Upper lobe of left lung (tissue), 6 donors: ENCODE data around the gene ADGRL4. TPM values are rescaled to one million over a fixed set of nuclear protein-coding genes. Genes with fewer than 3 reads are reported as not detected.

Experiments
- ATAC-seq, 2 donors: fragments of 200-7000 bp; cut with Tn5 transposase; one replicate each; pipeline ENCODE4 v1.9.1; 2022; ENCODE audit warnings: mild to moderate bottlenecking in 2 of 2, moderate library complexity in 2 of 2; ENCODE audit not compliant: low FRiP score in 2 of 2
- DNase-seq, 2 donors: peaks; one replicate each; pipeline ENCODE4 v3.0.0-alpha.2; 2019 to 2020
- H3K27ac ChIP-seq, 4 donors: fragments of 200-600 bp; sonication (generic); one replicate each; pipeline ENCODE4 v1.5.1; 2016 to 2019
- H3K27me3 ChIP-seq, 4 donors: fragments of 200-600 bp; sonication (generic); one replicate each; pipeline ENCODE4 v1.5.1; 2017 to 2019
- H3K36me3 ChIP-seq, 4 donors: fragments of 200-600 bp; sonication (generic); one replicate each; pipeline ENCODE4 v1.5.1; 2016 to 2019
- H3K4me1 ChIP-seq, 4 donors: fragments of 200-600 bp; sonication (generic); one replicate each; pipeline ENCODE4 v1.5.1; 2018 to 2019
- H3K4me3 ChIP-seq, 4 donors: fragments of 200-600 bp; sonication (generic); one replicate each; pipeline ENCODE4 v1.5.1; 2017 to 2019; ENCODE audit warnings: mild to moderate bottlenecking in 2 of 4, moderate library complexity in 1 of 4
- H3K9me3 ChIP-seq, 4 donors: fragments of 200-600 bp; sonication (generic); one replicate each; pipeline ENCODE4 v1.5.1; 2018 to 2019
- CTCF ChIP-seq, 6 experiments: fragments of 450-650 bp in 4 of 6; fragments of 200-600 bp in 2 of 6; sonication (generic) in 2 of 6; IDR thresholded peaks; one replicate each; pipeline ENCODE4 v1.5.1; 2016 to 2019; ENCODE audit warnings: antibody characterized with exemption in 6 of 6
- EP300 ChIP-seq, 4 donors: sonication (generic); formaldehyde crosslinking; IDR thresholded peaks; one replicate each; pipeline ENCODE4 v1.5.1; 2017; ENCODE audit warnings: antibody characterized with exemption in 4 of 4, control low read depth in 2 of 4
- POLR2A ChIP-seq, 4 donors: fragments of 450-650 bp; IDR thresholded peaks; one replicate each; pipeline ENCODE4 v1.5.1; 2016 to 2017; ENCODE audit warnings: antibody characterized with exemption in 4 of 4, mild to moderate bottlenecking in 2 of 4
- POLR2AphosphoS5 ChIP-seq, 2 donors: sonication (generic); formaldehyde crosslinking; IDR thresholded peaks; one replicate each; pipeline ENCODE4 v1.5.1; 2017; ENCODE audit warnings: antibody characterized with exemption in 2 of 2
- WGBS, 2 donors: methylation state at CpG; one replicate each; pipeline ENCODE4 v1.1.5; 2017 to 2018; 5-methylcytosine and 5-hydroxymethylcytosine counted together
- total RNA-seq, 6 donors: library from RNA; depleted of rRNA in 4 of 6; stranded (reverse); fragments of >200 nt in 4 of 6; gene quantifications; one replicate each; pipeline versions ENCODE4 v1.1.0 to v1.2.1, GENCODE V29; 2016 to 2021
- donor health status: DM: no; HTN: no; CAD: no; lungs with moderate emphysema.
- donor health status: DM: no; HTN: yes; CAD: no; lungs with severe emphysema.

ADGRL4 gene
- total RNA-seq, 6 donors from 2014 or later, result 1.9 to 23.5 (median 12.9) TPM

- TF ChIP-seq POLR2A (IDR thresholded peaks at IDR 0.05) (no peak), POLR2AphosphoS5 (IDR thresholded peaks at IDR 0.05) (no peak), EP300 (IDR thresholded peaks at IDR 0.05) (no peak), CTCF (IDR thresholded peaks at IDR 0.05) (no peak)
- H3K9me3 ChIP-seq, result no peaks in the 10 kb centered on the region
- no peaks in the 10 kb centered on the region for H3K27me3 ChIP-seq
- no peaks in the 10 kb centered on the region for H3K36me3 ChIP-seq
- no peak for DNase-seq
- WGBS, 2 donors, result 86 to 91% methylated on average over 4 of the region's 4 CpGs
- H3K4me1 ChIP-seq, result peaks cover 0 to 8% (median 3%) of the 10 kb centered on the region in 4 donors
- ATAC-seq, result no peak
- H3K27ac ChIP-seq, result no peak overlapping the region
- H3K4me3 ChIP-seq, result no peak overlapping the region
Observed at GRCh38 chr1:78843546-78843945, 163.0 kb downstream of the ADGRL4 start.

- no peaks in the 10 kb centered on the region for H3K9me3 ChIP-seq
- 25 to 32% methylated on average over 1 of the region's 1 CpG for WGBS, 2 donors
- no peak overlapping the region for H3K27ac ChIP-seq
- H3K36me3 ChIP-seq, result no peaks in the 10 kb centered on the region
- H3K4me3 ChIP-seq, result no peak overlapping the region
- no peaks in the 10 kb centered on the region for H3K27me3 ChIP-seq
- no peak for DNase-seq
- peaks cover 0 to 8% (median 3%) of the 10 kb centered on the region in 4 donors for H3K4me1 ChIP-seq
- TF ChIP-seq EP300 (IDR thresholded peaks at IDR 0.05), result no peak
- TF ChIP-seq POLR2AphosphoS5 (IDR thresholded peaks at IDR 0.05), result no peak
- no peak for ATAC-seq
Observed at GRCh38 chr1:78843111-78843510, 163.4 kb downstream of the ADGRL4 start.

GRCh38 chr1:78840453-78841271, 165.9 kb downstream of the ADGRL4 start:
- no peaks in the 10 kb centered on the region for H3K27me3 ChIP-seq
- no peaks in the 10 kb centered on the region for H3K36me3 ChIP-seq
- no peak overlapping the region for H3K4me3 ChIP-seq
- DNase-seq (no peak), ATAC-seq (peak in 1 of 2 donors; percentile 62)
- peaks cover 0 to 8% (median 3%) of the 10 kb centered on the region in 4 donors for H3K4me1 ChIP-seq
- H3K9me3 ChIP-seq, result no peaks in the 10 kb centered on the region
- TF ChIP-seq CTCF (IDR thresholded peaks at IDR 0.05) (no peak), EP300 (IDR thresholded peaks at IDR 0.05) (no peak), POLR2AphosphoS5 (IDR thresholded peaks at IDR 0.05) (no peak), POLR2A (IDR thresholded peaks at IDR 0.05) (no peak)
- 47 to 53% methylated on average over 8 of the region's 8 CpGs for WGBS, 2 donors
- H3K27ac ChIP-seq, result no peak overlapping the region
